Lower lobe of right lung (tissue), 2 donors: ENCODE data around the gene SEPTIN8. TPM values are rescaled to one million over a fixed set of nuclear protein-coding genes. Genes with fewer than 3 reads are reported as not detected.

ENCODE experiments used
- ATAC-seq, 2 donors: fragments of 200-7000 bp; cut with Tn5 transposase; one replicate each; pipeline ENCODE4 v1.9.1; 2020 to 2022; ENCODE audit warnings: mild to moderate bottlenecking in 2 of 2, moderate library complexity in 2 of 2
- DNase-seq: peaks from one replicate; pipeline ENCODE4 v3.0.0-alpha.2; 2020
- H3K27ac ChIP-seq: fragments of 200-600 bp; one replicate; pipeline ENCODE4 v1.8.0; 2022
- H3K27me3 ChIP-seq: fragments of 200-600 bp; one replicate; pipeline ENCODE4 v1.8.0; 2022; ENCODE audit warnings: low read depth
- H3K36me3 ChIP-seq: fragments of 200-600 bp; one replicate; pipeline ENCODE4 v1.8.0; 2022; ENCODE audit warnings: mild to moderate bottlenecking
- H3K4me1 ChIP-seq: fragments of 200-600 bp; one replicate; pipeline ENCODE4 v1.8.0; 2022
- H3K4me3 ChIP-seq: fragments of 200-600 bp; one replicate; pipeline ENCODE4 v1.8.0; 2022; ENCODE audit warnings: mild to moderate bottlenecking
- H3K9me3 ChIP-seq: fragments of 200-600 bp; one replicate; pipeline ENCODE4 v1.8.0; 2022
- CTCF ChIP-seq: fragments of 200-600 bp; IDR thresholded peaks from one replicate; pipeline ENCODE4 v1.8.0; 2022; ENCODE audit warnings: antibody characterized with exemption, mild to moderate bottlenecking
- intact Hi-C: fragments of 100-400 bp; cut with DNase I; formaldehyde crosslinking; loops from one replicate; pipeline ENCODE4 v1.11.0; 2022
- total RNA-seq: library from RNA; stranded (reverse); fragmentation: NEBNext Ultra II Directional; extraction: Animal tissue kit (Norgen Biotek cat#: 25700); gene quantifications from one replicate; pipeline ENCODE4 v1.2.1, GENCODE V29; 2021
- donor health status: DM: no; HTN: yes; CAD: no; lungs with severe emphysema.

SEPTIN8 gene
- total RNA-seq, 1 donor from 2014 or later = 32.8 TPM

DNA sequence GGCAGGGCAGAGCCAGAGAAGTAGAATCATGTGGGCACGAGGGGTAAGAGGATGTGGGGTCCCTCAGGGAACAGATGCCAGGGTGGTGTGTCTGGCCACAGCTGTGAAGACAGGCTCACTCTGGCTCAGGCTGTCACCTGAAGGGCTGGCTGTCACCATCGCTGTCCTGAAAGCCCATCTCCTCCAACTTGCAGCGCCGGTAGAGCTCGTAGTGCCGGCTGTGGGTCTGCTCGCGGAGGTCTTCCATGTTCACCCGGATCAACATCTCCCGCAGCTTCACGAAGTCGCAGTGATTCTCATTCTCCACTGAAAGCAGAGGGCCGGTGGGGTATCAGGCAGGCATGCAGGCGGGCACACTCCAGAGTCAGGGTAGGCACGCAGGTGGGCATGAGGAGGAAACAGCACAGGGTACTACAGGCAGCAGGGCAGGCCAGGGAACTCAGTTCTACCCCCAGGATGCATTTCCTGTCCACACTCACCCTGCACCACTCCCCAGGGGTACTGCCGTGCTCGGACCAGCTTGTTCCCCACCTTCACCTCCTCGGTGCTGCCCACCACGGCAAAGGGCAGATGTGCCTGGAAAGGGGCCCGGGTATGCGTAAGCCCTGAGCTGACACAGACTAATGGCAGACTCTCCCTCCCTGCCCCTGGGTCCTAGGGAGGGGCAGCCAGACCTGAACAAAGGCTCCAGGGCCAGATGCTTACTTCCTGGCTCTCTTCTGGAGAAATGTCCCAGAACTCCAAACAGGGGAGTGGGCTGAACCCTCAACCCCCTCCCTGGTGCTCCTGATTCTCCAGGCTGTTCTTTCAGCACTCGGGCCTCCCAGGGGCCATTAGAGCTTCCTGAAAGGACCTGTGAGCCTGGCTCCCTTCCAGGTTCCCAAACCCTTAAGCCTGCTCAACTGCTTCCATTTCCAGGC, 15.5 kb downstream of the SEPTIN8 start:
- H3K4me1 ChIP-seq = no peaks in the 10 kb centered on the region
- H3K4me3 ChIP-seq = no peak overlapping the region
- H3K27ac ChIP-seq = no peak overlapping the region
- DNase-seq = no peak
- intact Hi-C loops = no loop called here
- no peaks in the 10 kb centered on the region for H3K27me3 ChIP-seq
- no peak for ATAC-seq
- no peak for TF ChIP-seq CTCF
- H3K9me3 ChIP-seq = no peaks in the 10 kb centered on the region
- H3K36me3 ChIP-seq = peaks cover 80% of the 10 kb centered on the region

GRCh38 chr5:132760601-132761317, 16.3 kb downstream of the SEPTIN8 start:
- Histone ChIP-seq H3K4me3 (no peak overlapping the region), H3K27me3 (no peaks in the 10 kb centered on the region), H3K27ac (no peak overlapping the region), H3K36me3 (peaks cover 80% of the 10 kb centered on the region), H3K9me3 (no peaks in the 10 kb centered on the region), H3K4me1 (no peaks in the 10 kb centered on the region)
- intact Hi-C loops = no loop called here
- no peak for TF ChIP-seq CTCF
- ATAC-seq = no peak
- DNase-seq = no peak

DNA sequence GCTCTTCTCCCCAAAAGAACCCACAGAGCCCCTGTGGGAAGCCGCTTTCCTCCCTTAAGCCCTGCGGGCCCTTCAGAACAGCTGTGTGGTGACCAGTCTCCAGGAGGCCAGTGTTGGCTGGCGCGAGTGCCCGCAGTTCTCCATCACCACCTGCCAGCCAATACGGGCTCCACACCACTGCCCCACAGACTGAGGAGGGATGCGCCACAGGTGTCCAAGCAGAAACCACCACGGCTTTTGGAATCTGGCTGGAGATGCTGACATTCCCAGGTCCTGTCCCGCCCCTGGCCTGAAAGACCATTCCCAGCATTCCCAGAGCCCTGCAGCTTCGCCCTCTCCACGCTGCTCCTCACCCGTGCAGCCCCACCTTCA, 17.0 kb downstream of the SEPTIN8 start:
- TF ChIP-seq CTCF = no peak
- H3K27ac ChIP-seq = no peak overlapping the region
- H3K27me3 ChIP-seq = no peaks in the 10 kb centered on the region
- H3K4me3 ChIP-seq = no peak overlapping the region
- ATAC-seq (no peak), DNase-seq (no peak)
- H3K4me1 ChIP-seq = no peaks in the 10 kb centered on the region
- H3K9me3 ChIP-seq = no peaks in the 10 kb centered on the region
- intact Hi-C loops = no loop called here
- H3K36me3 ChIP-seq = peaks cover 79% of the 10 kb centered on the region

GRCh38 chr5:132759114-132760048, 17.7 kb downstream of the SEPTIN8 start:
- intact Hi-C loops = no loop called here
- DNase-seq = no peak
- no peaks in the 10 kb centered on the region for H3K4me1 ChIP-seq
- ATAC-seq = no peak
- no peaks in the 10 kb centered on the region for H3K27me3 ChIP-seq
- no peak overlapping the region for H3K4me3 ChIP-seq
- H3K36me3 ChIP-seq = peaks cover 72% of the 10 kb centered on the region
- H3K27ac ChIP-seq = no peak overlapping the region
- no peaks in the 10 kb centered on the region for H3K9me3 ChIP-seq
- no peak for TF ChIP-seq CTCF

- H3K27me3 ChIP-seq = no peaks in the 10 kb centered on the region
- ATAC-seq = no peak
- H3K27ac ChIP-seq = no peak overlapping the region
- intact Hi-C loops = no loop called here
- H3K4me3 ChIP-seq = no peak overlapping the region
- no peak for DNase-seq
- no peak for TF ChIP-seq CTCF
- H3K9me3 ChIP-seq = no peaks in the 10 kb centered on the region
- H3K4me1 ChIP-seq = no peaks in the 10 kb centered on the region
- H3K36me3 ChIP-seq = peaks cover 63% of the 10 kb centered on the region
These were observed 18.6 kb downstream of the SEPTIN8 start for GRCh38 chr5:132758451-132758850.
